ENCODE measurements around the gene IFNA8.

IFNA8 gene

GRCh38 chr9:21395778-21396717 is 12.9 kb upstream of the IFNA8 start:
- TF ChIP-seq Cebpa-rat (IDR thresholded peaks at IDR 0.05) = no peak
- Histone ChIP-seq H3K27ac (no peak overlapping the region; the same call in 1 of the 2 replicates), H3K4me2 (peak overlapping the region; percentile 82), H3K4me1 (peaks cover 14% of the 10 kb centered on the region), H4K20me1 (no peaks in the 10 kb centered on the region), H3K9ac (peak overlapping the region; percentile 68), H3K9me3 (no peaks in the 10 kb centered on the region), H3K27me3 (no peaks in the 10 kb centered on the region), H3K36me3 (no peaks in the 10 kb centered on the region), H3K4me3 (peak overlapping the region; percentile 65)

GRCh38 chr9:21398955-21399489 is 9.9 kb upstream of the IFNA8 start:
- Histone ChIP-seq H3K27ac (no peak overlapping the region), H3K4me1 (peaks cover 27% of the 10 kb centered on the region), H3K9me3 (peaks cover 8% of the 10 kb centered on the region), H3K4me3 (no peak overlapping the region), H3K27me3 (no peaks in the 10 kb centered on the region), H3K9ac (no peak overlapping the region), H3K36me3 (no peaks in the 10 kb centered on the region), H3K4me2 (no peak overlapping the region), H4K20me1 (no peaks in the 10 kb centered on the region)
- TF ChIP-seq Cebpa-rat (IDR thresholded peaks at IDR 0.05) = no peak

- Histone ChIP-seq H3K4me1 (peaks cover 29% of the 10 kb centered on the region), H3K4me2 (no peak overlapping the region), H4K20me1 (no peaks in the 10 kb centered on the region), H3K36me3 (no peaks in the 10 kb centered on the region), H3K4me3 (no peak overlapping the region), H3K9me3 (peaks cover 8% of the 10 kb centered on the region), H3K27me3 (no peaks in the 10 kb centered on the region), H3K27ac (no peak overlapping the region), H3K9ac (no peak overlapping the region)
- TF ChIP-seq Cebpa-rat (IDR thresholded peaks at IDR 0.05) = no peak
These were observed 9.0 kb upstream of the IFNA8 start for GRCh38 chr9:21399956-21400355.

GRCh38 chr9:21402386-21403251 is 6.3 kb upstream of the IFNA8 start:
- no peaks in the 10 kb centered on the region for H3K27me3 ChIP-seq
- H3K9ac ChIP-seq = no peak overlapping the region
- H3K27ac ChIP-seq = no peak overlapping the region
- peaks cover 24% of the 10 kb centered on the region for H3K4me1 ChIP-seq
- H3K4me2 ChIP-seq = peak overlapping the region; percentile 38
- no peak overlapping the region for H3K4me3 ChIP-seq
- TF ChIP-seq Cebpa-rat (IDR thresholded peaks at IDR 0.05) = no peak
- H3K9me3 ChIP-seq = peaks cover 8% of the 10 kb centered on the region
- H3K36me3 ChIP-seq = no peaks in the 10 kb centered on the region
- no peaks in the 10 kb centered on the region for H4K20me1 ChIP-seq

GRCh38 chr9:21404146-21404545 is 4.8 kb upstream of the IFNA8 start:
- peaks cover 22% of the 10 kb centered on the region for H3K4me1 ChIP-seq
- TF ChIP-seq Cebpa-rat (IDR thresholded peaks at IDR 0.05) = no peak
- no peaks in the 10 kb centered on the region for H3K27me3 ChIP-seq
- no peak overlapping the region for H3K4me3 ChIP-seq
- H4K20me1 ChIP-seq = no peaks in the 10 kb centered on the region
- peaks cover 8% of the 10 kb centered on the region for H3K9me3 ChIP-seq
- no peak overlapping the region for H3K4me2 ChIP-seq
- H3K36me3 ChIP-seq = no peaks in the 10 kb centered on the region
- H3K27ac ChIP-seq = no peak overlapping the region
- no peak overlapping the region for H3K9ac ChIP-seq

- Histone ChIP-seq H3K4me3 (no peak overlapping the region; the same call in 1 of the 2 replicates), H4K20me1 (no peaks in the 10 kb centered on the region), H3K4me1 (peaks cover 46% of the 10 kb centered on the region), H3K27me3 (no peaks in the 10 kb centered on the region), H3K36me3 (no peaks in the 10 kb centered on the region), H3K9ac (no peak overlapping the region), H3K9me3 (no peaks in the 10 kb centered on the region), H3K27ac (no peak overlapping the region), H3K4me2 (peak overlapping the region; percentile 77)
- TF ChIP-seq Cebpa-rat (IDR thresholded peaks at IDR 0.05) = no peak
These were observed 3.2 kb downstream of the IFNA8 start for GRCh38 chr9:21412107-21412506.

- H3K4me2 ChIP-seq = peak overlapping the region; percentile 77
- no peaks in the 10 kb centered on the region for H3K36me3 ChIP-seq
- no peaks in the 10 kb centered on the region for H3K27me3 ChIP-seq
- H3K4me3 ChIP-seq = no peak overlapping the region
- no peak overlapping the region for H3K9ac ChIP-seq
- no peak overlapping the region for H3K27ac ChIP-seq
- no peaks in the 10 kb centered on the region for H4K20me1 ChIP-seq
- no peak for TF ChIP-seq Cebpa-rat (IDR thresholded peaks at IDR 0.05)
- H3K4me1 ChIP-seq = peaks cover 52% of the 10 kb centered on the region
- H3K9me3 ChIP-seq = no peaks in the 10 kb centered on the region
These were observed 4.2 kb downstream of the IFNA8 start for GRCh38 chr9:21413151-21413550.

GRCh38 chr9:21413624-21414023 is 4.7 kb downstream of the IFNA8 start:
- Histone ChIP-seq H3K27ac (no peak overlapping the region), H3K9ac (no peak overlapping the region), H3K4me2 (peak overlapping the region; percentile 77), H3K27me3 (no peaks in the 10 kb centered on the region), H3K4me1 (peaks cover 57% of the 10 kb centered on the region), H3K9me3 (no peaks in the 10 kb centered on the region), H4K20me1 (no peaks in the 10 kb centered on the region), H3K4me3 (no peak overlapping the region), H3K36me3 (no peaks in the 10 kb centered on the region)
- no peak for TF ChIP-seq Cebpa-rat (IDR thresholded peaks at IDR 0.05)

GRCh38 chr9:21414220-21414940 is 5.5 kb downstream of the IFNA8 start:
- H4K20me1 ChIP-seq = no peaks in the 10 kb centered on the region
- no peaks in the 10 kb centered on the region for H3K9me3 ChIP-seq
- H3K36me3 ChIP-seq = no peaks in the 10 kb centered on the region
- peak overlapping the region; percentile 77 for H3K4me2 ChIP-seq
- no peaks in the 10 kb centered on the region for H3K27me3 ChIP-seq
- TF ChIP-seq Cebpa-rat (IDR thresholded peaks at IDR 0.05) = no peak
- H3K4me1 ChIP-seq = peaks cover 58% of the 10 kb centered on the region
- H3K4me3 ChIP-seq = no peak overlapping the region
- H3K9ac ChIP-seq = no peak overlapping the region
- no peak overlapping the region for H3K27ac ChIP-seq

All from BLaER1 (cell line).